H1 (cell line): ENCODE measurements around the gene TAS2R30. TPM values are rescaled to one million over a fixed set of nuclear protein-coding genes. Genes with fewer than 3 reads are reported as not detected.
A peak's percentile ranks its signal among the peaks of the same experiment; 100 is the strongest.

Experiments
- CHD7 ChIP-seq: fragments of 300-600 bp; sonication (generic); IDR thresholded peaks from 2 replicates; pipeline ENCODE4 v1.7.1; 2012; ENCODE audit warnings: low read length, moderate library complexity, mild to moderate bottlenecking, inconsistent platforms; ENCODE audit not compliant: insufficient replicate concordance
- KDM5A ChIP-seq: fragments of 200-600 bp; IDR thresholded peaks from 2 replicates; pipeline ENCODE4 v1.7.1; 2012; ENCODE audit warnings: mild to moderate bottlenecking, low read length, inconsistent platforms, mixed read lengths
- polyA plus RNA-seq, 7 experiments: library from polyadenylated mRNA; depleted of rRNA in 3 of 7; stranded (reverse) in 5 of 7; unstranded in 2 of 7; fragments of >200 nt in 5 of 7; fragments of 200-250 nt in 2 of 7; gene quantifications; 1 replicate in 5 of 7; 2 replicates in 1 of 7; 4 replicates in 1 of 7; pipeline versions ENCODE4 v1.2.1 to v1.2.3, GENCODE V29; 2011 to 2013; ENCODE audit warnings: missing spikeins in 2 of 7, mixed read lengths in 2 of 7
- total RNA-seq: library from RNA; stranded (reverse); fragmentation: NEBNext Ultra II Directional; extraction: Animal tissue kit (Norgen Biotek cat#: 25700); gene quantifications from 2 replicates; pipeline ENCODE4 v1.2.1, GENCODE V29; 2021

The TAS2R30 gene
- total and polyA plus RNA-seq, 2 of the 8 experiments (the other 6 are each of a cell fraction or from before 2014, with no cell fraction given): 0.33 to 1.0 TPM

- TF ChIP-seq CHD7: no peak
- TF ChIP-seq KDM5A: 0 out of 2 replicates have a peak, but pooled peaks have one; percentile 15
These were observed 36.3 kb upstream of the TAS2R30 start (continued) for GRCh38 chr12:11170810-11171144.
